GM23338 (cell line): ENCODE results near the gene SLC12A7. TPM values are rescaled to one million over a fixed set of nuclear protein-coding genes. Genes with fewer than 3 reads are reported as not detected.

Experiments used
- ATAC-seq: fragments of 200-7000 bp; cut with Tn5 transposase; 3 replicates; pipeline ENCODE4 v1.9.1; 2020
- DNase-seq: peaks from one replicate; pipeline ENCODE4 v3.0.0-alpha.2; 2015; ENCODE audit warnings: low spot score
- H2AFZ ChIP-seq: fragments of 200-600 bp; sonication (generic); 2 replicates; pipeline ENCODE4 v1.8.0; 2016; ENCODE audit warnings: antibody characterized with exemption, mild to moderate bottlenecking, moderate library complexity
- H3F3A ChIP-seq: fragments of 200-600 bp; sonication (generic); replicated peaks from 2 replicates; pipeline ENCODE4 v1.8.0; 2017; ENCODE audit warnings: antibody characterized with exemption, mixed run types, low read depth
- H3K27ac ChIP-seq: fragments of 200-600 bp; sonication (generic); 2 replicates; pipeline ENCODE4 v1.6.1; 2016; ENCODE audit warnings: low read depth
- H3K27me3 ChIP-seq: fragments of 200-600 bp; sonication (generic); 2 replicates; pipeline ENCODE4 v1.8.0; 2016; ENCODE audit warnings: mild to moderate bottlenecking, mixed run types, moderate library complexity; ENCODE audit not compliant: insufficient read depth
- H3K36me3 ChIP-seq: fragments of 200-600 bp; sonication (generic); 2 replicates; pipeline ENCODE4 v1.8.0; 2016; ENCODE audit warnings: mild to moderate bottlenecking; ENCODE audit not compliant: insufficient read depth
- H3K4me1 ChIP-seq: fragments of 200-600 bp; sonication (generic); 2 replicates; pipeline ENCODE4 v1.8.0; 2016; ENCODE audit warnings: mild to moderate bottlenecking, moderate library complexity; ENCODE audit not compliant: insufficient read depth
- H3K4me2 ChIP-seq: fragments of 200-600 bp; sonication (generic); 2 replicates; pipeline ENCODE4 v1.7.1; 2017; ENCODE audit warnings: mixed run types
- H3K4me3 ChIP-seq: fragments of 200-600 bp; sonication (generic); 2 replicates; pipeline ENCODE4 v1.6.1; 2016; ENCODE audit warnings: mixed run types
- H3K79me2 ChIP-seq: fragments of 200-600 bp; sonication (generic); replicated peaks from 2 replicates; pipeline ENCODE4 v1.8.0; 2017; ENCODE audit warnings: mild to moderate bottlenecking; ENCODE audit not compliant: insufficient read depth
- H3K9me2 ChIP-seq: fragments of 200-600 bp; sonication (generic); 2 replicates; pipeline ENCODE4 v1.8.0; 2017; ENCODE audit not compliant: insufficient read depth
- H4K20me1 ChIP-seq: fragments of 200-600 bp; sonication (generic); replicated peaks from 2 replicates; pipeline ENCODE4 v1.8.0; 2017; ENCODE audit warnings: mild to moderate bottlenecking; ENCODE audit not compliant: insufficient read depth
- H3K27ac Mint-ChIP-seq: 2 replicates; pipeline ENCODE4 v1.8.0; 2020; ENCODE audit warnings: inconsistent platforms, mild to moderate bottlenecking, moderate library complexity, mixed read lengths
- H3K27me3 Mint-ChIP-seq: 3 replicates; pipeline ENCODE4 v1.8.0; 2022; ENCODE audit warnings: low read depth, mild to moderate bottlenecking, moderate library complexity, mixed read lengths, inconsistent platforms; ENCODE audit not compliant: insufficient read depth, poor library complexity
- H3K36me3 Mint-ChIP-seq: 3 replicates; pipeline ENCODE4 v1.8.0; 2021; ENCODE audit warnings: low read depth, mild to moderate bottlenecking, inconsistent platforms, moderate library complexity, mixed read lengths
- H3K4me1 Mint-ChIP-seq: 3 replicates; pipeline ENCODE4 v1.8.0; 2020; ENCODE audit warnings: mild to moderate bottlenecking, inconsistent platforms, mixed read lengths
- H3K4me3 Mint-ChIP-seq: 3 replicates; pipeline ENCODE4 v1.8.0; 2021; ENCODE audit warnings: moderate library complexity, mild to moderate bottlenecking, inconsistent platforms, mixed read lengths
- H3K9me3 Mint-ChIP-seq: 3 replicates; pipeline ENCODE4 v1.8.0; 2020; ENCODE audit warnings: moderate library complexity, mild to moderate bottlenecking, inconsistent platforms, mixed read lengths
- CREB1 ChIP-seq: fragments of 250-450 bp; sonication (Bioruptor Pico); IDR thresholded peaks from 2 replicates; pipeline ENCODE4 v1.5.0; 2020; ENCODE audit warnings: low read depth, mild to moderate bottlenecking, moderate library complexity
- CTCF ChIP-seq, 2 experiments: fragments of 200-600 bp in 1 of 2; sonication (generic) in 1 of 2; conservative IDR thresholded peaks; 2 replicates each; pipeline versions ENCODE4 v1.5.1 to v1.6.1; 2016 to 2017; ENCODE audit warnings: antibody characterized with exemption in 2 of 2, low read depth in 2 of 2, mild to moderate bottlenecking in 2 of 2, moderate library complexity in 1 of 2
- ETS1 ChIP-seq: IDR thresholded peaks from 2 replicates; pipeline ENCODE4 v1.6.1; 2016; ENCODE audit warnings: antibody characterized with exemption
- EZH2 ChIP-seq: fragments of 200-600 bp; sonication (generic); IDR thresholded peaks from one replicate; pipeline ENCODE4 v1.8.0; 2017; ENCODE audit warnings: antibody characterized with exemption, mild to moderate bottlenecking, low read depth; ENCODE audit not compliant: unreplicated experiment
- EZH2phosphoT487 ChIP-seq: fragments of 200-600 bp; sonication (generic); IDR thresholded peaks from one replicate; pipeline ENCODE4 v1.8.1; 2018; ENCODE audit warnings: antibody characterized with exemption; ENCODE audit not compliant: unreplicated experiment
- JUNB ChIP-seq: IDR thresholded peaks from one replicate; pipeline ENCODE4 v1.6.1; 2016; ENCODE audit warnings: antibody characterized with exemption; ENCODE audit not compliant: unreplicated experiment
- NANOG ChIP-seq: IDR thresholded peaks from 2 replicates; pipeline ENCODE4 v1.6.1; 2016; ENCODE audit warnings: antibody characterized with exemption, borderline replicate concordance
- POLR2AphosphoS5 ChIP-seq: IDR thresholded peaks from 2 replicates; pipeline ENCODE4 v1.6.1; 2016; ENCODE audit warnings: antibody characterized with exemption, low read depth
- REST ChIP-seq: IDR thresholded peaks from one replicate; pipeline ENCODE4 v1.6.1; 2018; ENCODE audit warnings: antibody characterized with exemption; ENCODE audit not compliant: unreplicated experiment
- STAT1 ChIP-seq: IDR thresholded peaks from one replicate; pipeline ENCODE4 v1.6.1; 2016; ENCODE audit warnings: antibody characterized with exemption; ENCODE audit not compliant: unreplicated experiment
- ZNF114 ChIP-seq: fragments of 250-450 bp; sonication (Bioruptor Pico); IDR thresholded peaks from 2 replicates; pipeline ENCODE4 v1.5.0; 2020; ENCODE audit warnings: mild to moderate bottlenecking, moderate library complexity
- ZNF331 ChIP-seq: fragments of 250-450 bp; sonication (Bioruptor Pico); IDR thresholded peaks from 2 replicates; pipeline ENCODE4 v1.5.0; 2020; ENCODE audit warnings: low read depth, mild to moderate bottlenecking, moderate library complexity
- ZNF462 ChIP-seq: fragments of 250-450 bp; sonication (Bioruptor Pico); IDR thresholded peaks from 2 replicates; pipeline ENCODE4 v1.5.0; 2020; ENCODE audit warnings: mild to moderate bottlenecking, moderate library complexity
- polyA plus RNA-seq: library from polyadenylated mRNA; unstranded; fragments of >200 nt; fragmentation: Nextera tagmentation; extraction: Ambion mirVana; gene quantifications from 2 replicates; pipeline ENCODE4 v1.2.1, GENCODE V29; 2016
- total RNA-seq: library from RNA; depleted of rRNA; stranded (reverse); fragments of >200 nt; shearing (Covaris generic); gene quantifications from 2 replicates; pipeline ENCODE4 v1.2.3, GENCODE V29; 2014

SLC12A7 gene
- total and polyA plus RNA-seq, 2 experiments from 2014 or later, result 7.4 to 32.2 TPM

GRCh38 chr5:1012313-1012841 is 99.5 kb downstream of the SLC12A7 start:
- H3F3A ChIP-seq, result no peaks in the 10 kb centered on the region
- H3K27me3 Mint-ChIP-seq, result peaks cover 32% of the 10 kb centered on the region
- H3K4me1 Mint-ChIP-seq, result peaks cover 26% of the 10 kb centered on the region
- TF ChIP-seq CTCF (conservative IDR thresholded peaks at IDR 0.05; ENCODE audit: low read depth in 2 of 2), result no peak
- TF ChIP-seq JUNB, result no peak
- no peak for TF ChIP-seq NANOG
- no peak for TF ChIP-seq POLR2AphosphoS5
- TF ChIP-seq ETS1, result no peak
- no peak for TF ChIP-seq EZH2
- TF ChIP-seq CREB1 (CRISPR knock-in tag), result no peak
- no peak for TF ChIP-seq REST
- TF ChIP-seq STAT1, result no peak
- no peak for TF ChIP-seq ZNF462 (CRISPR knock-in tag)
- no peak for TF ChIP-seq ZNF114 (CRISPR knock-in tag)
- TF ChIP-seq ZNF331, result no peak
- no peak for TF ChIP-seq EZH2phosphoT487
- H3K36me3 ChIP-seq, result no peaks in the 10 kb centered on the region
- H3K9me2 ChIP-seq, result no peaks in the 10 kb centered on the region
- no peak for ATAC-seq
- no peak overlapping the region for H3K4me3 Mint-ChIP-seq
- DNase-seq, result no peak
- H3K4me2 ChIP-seq, result no peak overlapping the region
- no peaks in the 10 kb centered on the region; the same call in 1 of the 2 replicates for H4K20me1 ChIP-seq
- H3K9me3 Mint-ChIP-seq, result no peaks in the 10 kb centered on the region; the same call in 2 of the 3 replicates
- peaks cover 8% of the 10 kb centered on the region; the same call in 1 of the 2 replicates for H3K4me1 ChIP-seq
- peaks cover 30% of the 10 kb centered on the region for H3K27me3 ChIP-seq
- no peak overlapping the region for H3K4me3 ChIP-seq
- no peak overlapping the region for H2AFZ ChIP-seq
- no peak overlapping the region for H3K27ac Mint-ChIP-seq
- no peaks in the 10 kb centered on the region; the same call in 2 of the 3 replicates for H3K36me3 Mint-ChIP-seq
- no peak overlapping the region for H3K27ac ChIP-seq
- no peaks in the 10 kb centered on the region for H3K79me2 ChIP-seq
